WTC11 (cell line): ENCODE measurements around the gene ZNF516. TPM values are rescaled to one million over a fixed set of nuclear protein-coding genes. Genes with fewer than 3 reads are reported as not detected.

Experiments used
- ATAC-seq: fragments of 200-7000 bp; cut with Tn5 transposase; 2 replicates; pipeline ENCODE4 v1.10.0; 2021; ENCODE audit warnings: mild to moderate bottlenecking, moderate library complexity
- CTCF ChIA-PET: fragments of 300-600 bp; sonication (Branson Sonifier 250); formaldehyde crosslinking; loops from one replicate; lab custom pipeline; 2021; ENCODE audit warnings: antibody characterized with exemption; lab: Charles Lee
- POLR2A ChIA-PET: fragments of 350-600 bp; sonication (Branson Sonifier 250); formaldehyde crosslinking; loops from one replicate; lab custom pipeline; 2021; ENCODE audit warnings: antibody characterized with exemption; lab: Charles Lee
- DNase-seq: peaks from one replicate; pipeline ENCODE4 v3.0.0; 2021; ENCODE audit warnings: low spot score
- H3K27ac Mint-ChIP-seq: 2 replicates; pipeline ENCODE4 v1.8.0; 2021; ENCODE audit warnings: mixed read lengths
- H3K27me3 Mint-ChIP-seq: 2 replicates; pipeline ENCODE4 v1.8.0; 2021; ENCODE audit warnings: low read depth, mild to moderate bottlenecking, moderate library complexity, mixed read lengths
- H3K36me3 Mint-ChIP-seq: 2 replicates; pipeline ENCODE4 v1.8.0; 2021; ENCODE audit warnings: mixed read lengths
- H3K4me1 Mint-ChIP-seq: 2 replicates; pipeline ENCODE4 v1.8.0; 2022; ENCODE audit warnings: mixed read lengths
- H3K4me3 Mint-ChIP-seq: 2 replicates; pipeline ENCODE4 v1.8.0; 2021; ENCODE audit warnings: mild to moderate bottlenecking, moderate library complexity, mixed read lengths
- H3K9me3 Mint-ChIP-seq: 2 replicates; pipeline ENCODE4 v1.8.0; 2021; ENCODE audit warnings: mixed read lengths
- ELF4 ChIP-seq: sonication (generic); formaldehyde crosslinking; IDR thresholded peaks from 2 replicates; pipeline ENCODE4 v1.8.1; 2022; ENCODE audit warnings: low read depth, mild to moderate bottlenecking, moderate library complexity, missing genetic modification reagents
- GRHL2 ChIP-seq: fragments of 250-450 bp; sonication (Bioruptor Pico); IDR thresholded peaks from 2 replicates; pipeline ENCODE4 v1.8.0; 2022; ENCODE audit warnings: mild to moderate bottlenecking, moderate library complexity; ENCODE audit not compliant: insufficient replicate concordance, severe bottlenecking
- JAZF1 ChIP-seq: fragments of 250-450 bp; sonication (Bioruptor Pico); IDR thresholded peaks from 2 replicates; pipeline ENCODE4 v1.9.0; 2021; ENCODE audit warnings: moderate library complexity, mild to moderate bottlenecking, inconsistent platforms
- RORB ChIP-seq: fragments of 250-450 bp; sonication (Bioruptor Pico); IDR thresholded peaks from 2 replicates; pipeline ENCODE4 v1.9.0; 2021; ENCODE audit warnings: mild to moderate bottlenecking
- SOX15 ChIP-seq: fragments of 250-450 bp; sonication (Bioruptor Pico); IDR thresholded peaks from 2 replicates; pipeline ENCODE4 v1.9.0; 2021; ENCODE audit warnings: mild to moderate bottlenecking
- TEAD4 ChIP-seq: sonication (generic); formaldehyde crosslinking; IDR thresholded peaks from 2 replicates; pipeline ENCODE4 v1.8.0; 2022; ENCODE audit warnings: mild to moderate bottlenecking, missing genetic modification reagents
- ZBTB21 ChIP-seq: sonication (generic); formaldehyde crosslinking; IDR thresholded peaks from 2 replicates; pipeline ENCODE4 v1.8.1; 2023; ENCODE audit warnings: mild to moderate bottlenecking, missing genetic modification reagents, borderline replicate concordance
- ZNF263 ChIP-seq: sonication (generic); formaldehyde crosslinking; IDR thresholded peaks from 2 replicates; pipeline ENCODE4 v1.8.1; 2022; ENCODE audit warnings: low read depth, mild to moderate bottlenecking, moderate library complexity, missing genetic modification reagents
- ZNF396 ChIP-seq: fragments of 250-450 bp; sonication (Bioruptor Pico); IDR thresholded peaks from 2 replicates; pipeline ENCODE4 v1.8.0; 2021; ENCODE audit warnings: mild to moderate bottlenecking, moderate library complexity, borderline replicate concordance
- total RNA-seq: library from RNA; stranded (reverse); gene quantifications from 3 replicates; pipeline ENCODE4 v1.2.3, GENCODE V29; 2021
- TF ChIP-seq, protein P1 (sequence below): fragments of 250-450 bp; sonication (Bioruptor Pico); conservative IDR thresholded peaks from 2 replicates; pipeline ENCODE4 v1.9.0; 2021; ENCODE audit warnings: mild to moderate bottlenecking
- TF ChIP-seq, protein P2 (sequence below): fragments of 250-450 bp; sonication (Bioruptor Pico); IDR thresholded peaks from 2 replicates; pipeline ENCODE4 v1.9.0; 2021; ENCODE audit warnings: moderate library complexity, mild to moderate bottlenecking, inconsistent platforms, borderline replicate concordance
- TF ChIP-seq, protein P3 (sequence below): fragments of 250-450 bp; sonication (Bioruptor Pico); IDR thresholded peaks from 2 replicates; pipeline ENCODE4 v1.8.0; 2021; ENCODE audit warnings: mild to moderate bottlenecking
- TF ChIP-seq, protein P4 (sequence below): sonication (generic); formaldehyde crosslinking; IDR thresholded peaks from 2 replicates; pipeline ENCODE4 v1.8.1; 2023; ENCODE audit warnings: mild to moderate bottlenecking, missing genetic modification reagents
- TF ChIP-seq, protein P5 (sequence below): sonication (generic); formaldehyde crosslinking; IDR thresholded peaks from 2 replicates; pipeline ENCODE4 v1.8.1; 2022; ENCODE audit warnings: missing genetic modification reagents, borderline replicate concordance
- TF ChIP-seq, protein P6 (sequence below): sonication (generic); formaldehyde crosslinking; IDR thresholded peaks from 2 replicates; pipeline ENCODE4 v1.8.1; 2023; ENCODE audit warnings: mild to moderate bottlenecking, moderate library complexity, missing genetic modification reagents
- TF ChIP-seq, protein P7 (sequence below): sonication (generic); formaldehyde crosslinking; IDR thresholded peaks from 2 replicates; pipeline ENCODE4 v1.8.1; 2022; ENCODE audit warnings: low read depth, mild to moderate bottlenecking, moderate library complexity, missing genetic modification reagents, borderline replicate concordance

The ZNF516 gene
- total RNA-seq, 1 experiment from 2014 or later, result 58.6 TPM

DNA sequence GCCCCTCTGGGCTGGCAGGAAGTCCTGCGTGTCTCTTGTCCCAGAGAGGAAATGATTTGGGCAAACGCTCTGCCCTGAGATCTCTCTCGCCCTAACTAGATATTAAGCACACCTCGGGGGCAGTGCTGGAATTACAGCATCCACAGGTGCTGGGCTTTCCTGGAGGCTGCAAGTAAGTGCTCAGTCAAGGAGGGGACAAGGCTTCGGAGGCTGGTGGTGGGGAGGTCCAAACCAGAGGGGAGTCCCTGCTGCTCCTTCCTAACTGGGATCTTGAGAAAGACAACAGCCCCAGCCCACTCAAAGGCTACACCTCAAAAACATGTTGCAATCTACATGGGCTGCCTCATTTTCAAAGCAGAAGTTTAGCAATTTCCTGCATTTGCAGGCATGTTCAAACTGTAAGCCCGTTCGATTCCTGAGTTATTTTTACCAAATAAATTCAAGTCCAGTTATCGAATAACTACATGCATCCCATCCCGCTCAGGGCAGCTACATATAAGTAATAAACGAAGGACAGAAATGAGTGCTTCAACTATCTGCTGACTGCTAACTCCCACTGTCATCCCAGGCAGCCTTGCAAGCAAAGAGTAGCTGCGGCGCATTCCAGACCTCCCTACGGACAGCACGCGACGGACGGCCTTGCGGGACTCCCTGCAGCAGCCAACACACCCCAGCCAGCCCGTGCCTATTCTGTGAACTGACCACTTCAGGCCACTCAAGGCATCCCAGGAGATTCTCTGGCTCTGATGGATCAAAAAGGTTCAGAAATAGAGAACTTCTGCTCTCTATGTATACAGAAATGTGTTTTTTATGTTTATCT, 27.5 kb downstream of the ZNF516 start (continued):
- TF ChIP-seq ZBTB21 (CRISPR knock-in tag), result no peak

DNA sequence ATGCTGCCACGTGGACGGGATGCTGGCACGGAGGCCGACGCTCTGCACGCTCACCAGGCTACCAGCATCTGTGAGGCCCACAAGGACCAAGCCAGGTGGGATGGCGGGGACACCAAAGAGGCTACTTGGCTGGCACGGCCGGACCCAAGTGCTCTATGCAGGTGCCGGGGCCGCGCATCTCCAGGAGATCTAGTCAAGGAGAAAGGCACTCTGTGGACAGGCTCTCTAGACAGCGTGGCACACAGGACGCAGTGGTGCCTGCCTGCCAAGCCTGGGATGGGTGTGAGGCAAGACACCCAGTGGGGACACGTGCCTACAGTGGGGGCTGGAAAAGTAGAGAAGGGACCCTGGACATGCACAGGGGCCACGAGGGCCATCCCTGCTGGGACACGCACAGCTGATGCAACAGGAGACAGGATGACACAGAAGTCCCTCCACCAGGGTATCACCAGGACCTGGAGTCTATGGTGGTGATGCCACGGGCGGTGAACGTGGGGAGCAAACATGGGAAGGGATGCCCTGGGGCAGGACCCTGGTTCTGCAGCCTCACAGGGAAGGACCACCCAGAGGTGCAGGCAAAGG, 28.5 kb downstream of the ZNF516 start:
- Mint-ChIP-seq H3K36me3 (peaks cover 8% of the 10 kb centered on the region), H3K4me3 (no peak overlapping the region), H3K9me3 (0 out of 2 replicates have a peak, but pooled peaks cover 4% of the 10 kb centered on the region), H3K4me1 (peaks cover 11% of the 10 kb centered on the region), H3K27me3 (no peaks in the 10 kb centered on the region), H3K27ac (peak overlapping the region; percentile 61; the same call in 1 of the 2 replicates)
- TF ChIP-seq, protein P1, sequence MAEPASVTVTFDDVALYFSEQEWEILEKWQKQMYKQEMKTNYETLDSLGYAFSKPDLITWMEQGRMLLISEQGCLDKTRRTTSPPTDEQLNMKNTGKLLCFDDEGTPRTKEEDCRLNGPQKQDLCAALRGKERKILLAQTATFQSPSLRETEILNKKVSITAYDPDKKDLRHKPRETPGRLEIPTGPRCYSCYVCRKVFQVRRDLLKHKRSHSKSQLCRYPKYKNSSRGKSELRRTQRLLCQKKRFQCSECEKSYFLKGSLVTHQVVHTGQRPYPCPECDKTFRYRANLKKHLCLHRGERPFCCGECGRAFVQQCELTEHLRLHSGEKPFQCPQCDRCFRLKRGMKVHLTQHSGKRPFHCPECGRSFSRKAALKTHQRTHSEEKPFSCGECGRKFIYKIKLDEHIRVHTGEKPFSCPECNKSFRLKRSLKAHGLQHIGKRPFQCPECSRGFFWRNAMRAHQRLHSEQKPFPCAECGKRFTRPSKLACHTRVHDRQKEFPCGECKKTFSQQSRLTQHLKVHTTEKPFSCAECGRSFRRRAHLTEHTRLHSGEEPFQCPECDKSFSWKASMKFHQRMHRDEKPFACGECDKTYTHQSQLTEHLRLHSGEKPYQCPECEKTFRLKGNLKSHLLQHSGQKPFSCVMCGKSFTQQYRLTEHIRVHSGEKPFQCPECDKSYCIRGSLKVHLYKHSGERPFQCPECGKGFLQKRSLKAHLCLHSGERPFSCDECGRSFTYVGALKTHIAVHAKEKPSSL (CRISPR knock-in tag), result no peak
- TF ChIP-seq ZNF396 (CRISPR knock-in tag) (no peak), TEAD4 (CRISPR knock-in tag) (no peak), ZBTB21 (CRISPR knock-in tag) (no peak), GRHL2 (CRISPR knock-in tag) (no peak), ZNF263 (CRISPR knock-in tag) (no peak)
- TF ChIP-seq, protein P2, sequence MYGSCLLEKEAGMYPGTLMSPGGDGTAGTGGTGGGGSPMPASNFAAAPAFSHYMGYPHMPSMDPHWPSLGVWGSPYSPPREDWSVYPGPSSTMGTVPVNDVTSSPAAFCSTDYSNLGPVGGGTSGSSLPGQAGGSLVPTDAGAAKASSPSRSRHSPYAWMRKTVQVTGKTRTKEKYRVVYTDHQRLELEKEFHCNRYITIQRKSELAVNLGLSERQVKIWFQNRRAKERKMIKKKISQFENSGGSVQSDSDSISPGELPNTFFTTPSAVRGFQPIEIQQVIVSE (CRISPR knock-in tag), result no peak
- DNase-seq, result no peak
- ChIA-PET POLR2A (no interaction called here), CTCF (interaction anchor here (0.6 kb wide), 1 partner anchor 10 kb away, joined by 3 read pairs; no protein-coding TSS in a partner anchor)
- no peak for ATAC-seq

DNA sequence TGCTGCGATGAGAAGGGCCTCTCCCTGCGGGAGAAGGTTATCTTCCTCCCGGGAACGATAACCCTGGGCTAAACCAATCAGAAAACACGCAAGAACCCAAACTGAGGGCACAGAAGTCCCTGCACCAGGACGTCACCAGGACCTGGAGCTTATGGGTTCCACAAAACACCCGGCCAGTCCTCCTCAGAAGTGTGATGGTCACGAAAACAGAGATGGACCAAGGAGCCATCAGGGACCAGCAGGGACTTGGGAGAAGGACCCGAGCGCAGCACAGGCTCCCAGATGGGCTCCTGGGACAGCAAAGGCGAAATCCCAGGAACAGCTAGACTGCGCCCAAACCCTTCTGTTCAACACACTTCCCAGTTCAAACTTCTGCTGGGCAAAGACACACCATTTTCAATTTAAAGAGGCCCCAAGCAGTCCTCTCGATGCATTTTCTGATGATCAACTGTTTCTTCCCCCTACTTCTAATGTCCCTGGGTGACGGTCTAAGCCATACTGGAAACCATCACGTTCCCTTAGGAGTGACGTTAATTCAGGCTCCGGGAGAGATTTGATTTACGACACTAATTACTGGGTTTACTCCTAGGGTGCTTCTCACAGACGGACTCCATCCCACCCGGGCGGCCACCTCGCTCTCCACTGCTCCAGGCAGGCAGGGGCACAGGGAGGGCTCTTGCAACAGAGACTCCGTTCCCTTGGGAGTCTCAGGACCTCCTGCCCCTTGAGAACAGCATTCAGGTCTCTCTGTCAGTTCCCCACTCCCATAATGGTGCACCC, 29.2 kb downstream of the ZNF516 start:
- no peaks in the 10 kb centered on the region for H3K27me3 Mint-ChIP-seq
- DNase-seq (no peak), ATAC-seq (no peak)
- POLR2A ChIA-PET, result no interaction called here
- 0 out of 2 replicates have a peak, but pooled peaks cover 4% of the 10 kb centered on the region for H3K9me3 Mint-ChIP-seq
- H3K4me3 Mint-ChIP-seq, result no peak overlapping the region
- no peak overlapping the region for H3K27ac Mint-ChIP-seq
- H3K4me1 Mint-ChIP-seq, result peaks cover 11% of the 10 kb centered on the region
- peaks cover 8% of the 10 kb centered on the region for H3K36me3 Mint-ChIP-seq
- CTCF ChIA-PET, result no interaction called here
- TF ChIP-seq SOX15, result no peak
- TF ChIP-seq, protein P3, sequence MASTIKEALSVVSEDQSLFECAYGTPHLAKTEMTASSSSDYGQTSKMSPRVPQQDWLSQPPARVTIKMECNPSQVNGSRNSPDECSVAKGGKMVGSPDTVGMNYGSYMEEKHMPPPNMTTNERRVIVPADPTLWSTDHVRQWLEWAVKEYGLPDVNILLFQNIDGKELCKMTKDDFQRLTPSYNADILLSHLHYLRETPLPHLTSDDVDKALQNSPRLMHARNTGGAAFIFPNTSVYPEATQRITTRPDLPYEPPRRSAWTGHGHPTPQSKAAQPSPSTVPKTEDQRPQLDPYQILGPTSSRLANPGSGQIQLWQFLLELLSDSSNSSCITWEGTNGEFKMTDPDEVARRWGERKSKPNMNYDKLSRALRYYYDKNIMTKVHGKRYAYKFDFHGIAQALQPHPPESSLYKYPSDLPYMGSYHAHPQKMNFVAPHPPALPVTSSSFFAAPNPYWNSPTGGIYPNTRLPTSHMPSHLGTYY (CRISPR knock-in tag), result no peak
- no peak for TF ChIP-seq ELF4
- TF ChIP-seq, protein P4, sequence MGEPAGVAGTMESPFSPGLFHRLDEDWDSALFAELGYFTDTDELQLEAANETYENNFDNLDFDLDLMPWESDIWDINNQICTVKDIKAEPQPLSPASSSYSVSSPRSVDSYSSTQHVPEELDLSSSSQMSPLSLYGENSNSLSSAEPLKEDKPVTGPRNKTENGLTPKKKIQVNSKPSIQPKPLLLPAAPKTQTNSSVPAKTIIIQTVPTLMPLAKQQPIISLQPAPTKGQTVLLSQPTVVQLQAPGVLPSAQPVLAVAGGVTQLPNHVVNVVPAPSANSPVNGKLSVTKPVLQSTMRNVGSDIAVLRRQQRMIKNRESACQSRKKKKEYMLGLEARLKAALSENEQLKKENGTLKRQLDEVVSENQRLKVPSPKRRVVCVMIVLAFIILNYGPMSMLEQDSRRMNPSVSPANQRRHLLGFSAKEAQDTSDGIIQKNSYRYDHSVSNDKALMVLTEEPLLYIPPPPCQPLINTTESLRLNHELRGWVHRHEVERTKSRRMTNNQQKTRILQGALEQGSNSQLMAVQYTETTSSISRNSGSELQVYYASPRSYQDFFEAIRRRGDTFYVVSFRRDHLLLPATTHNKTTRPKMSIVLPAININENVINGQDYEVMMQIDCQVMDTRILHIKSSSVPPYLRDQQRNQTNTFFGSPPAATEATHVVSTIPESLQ (CRISPR knock-in tag), result no peak
- TF ChIP-seq, protein P5, sequence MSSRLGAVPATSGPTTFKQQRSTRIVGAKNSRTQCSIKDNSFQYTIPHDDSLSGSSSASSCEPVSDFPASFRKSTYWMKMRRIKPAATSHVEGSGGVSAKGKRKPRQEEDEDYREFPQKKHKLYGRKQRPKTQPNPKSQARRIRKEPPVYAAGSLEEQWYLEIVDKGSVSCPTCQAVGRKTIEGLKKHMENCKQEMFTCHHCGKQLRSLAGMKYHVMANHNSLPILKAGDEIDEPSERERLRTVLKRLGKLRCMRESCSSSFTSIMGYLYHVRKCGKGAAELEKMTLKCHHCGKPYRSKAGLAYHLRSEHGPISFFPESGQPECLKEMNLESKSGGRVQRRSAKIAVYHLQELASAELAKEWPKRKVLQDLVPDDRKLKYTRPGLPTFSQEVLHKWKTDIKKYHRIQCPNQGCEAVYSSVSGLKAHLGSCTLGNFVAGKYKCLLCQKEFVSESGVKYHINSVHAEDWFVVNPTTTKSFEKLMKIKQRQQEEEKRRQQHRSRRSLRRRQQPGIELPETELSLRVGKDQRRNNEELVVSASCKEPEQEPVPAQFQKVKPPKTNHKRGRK (CRISPR knock-in tag), result no peak
- TF ChIP-seq, protein P6, sequence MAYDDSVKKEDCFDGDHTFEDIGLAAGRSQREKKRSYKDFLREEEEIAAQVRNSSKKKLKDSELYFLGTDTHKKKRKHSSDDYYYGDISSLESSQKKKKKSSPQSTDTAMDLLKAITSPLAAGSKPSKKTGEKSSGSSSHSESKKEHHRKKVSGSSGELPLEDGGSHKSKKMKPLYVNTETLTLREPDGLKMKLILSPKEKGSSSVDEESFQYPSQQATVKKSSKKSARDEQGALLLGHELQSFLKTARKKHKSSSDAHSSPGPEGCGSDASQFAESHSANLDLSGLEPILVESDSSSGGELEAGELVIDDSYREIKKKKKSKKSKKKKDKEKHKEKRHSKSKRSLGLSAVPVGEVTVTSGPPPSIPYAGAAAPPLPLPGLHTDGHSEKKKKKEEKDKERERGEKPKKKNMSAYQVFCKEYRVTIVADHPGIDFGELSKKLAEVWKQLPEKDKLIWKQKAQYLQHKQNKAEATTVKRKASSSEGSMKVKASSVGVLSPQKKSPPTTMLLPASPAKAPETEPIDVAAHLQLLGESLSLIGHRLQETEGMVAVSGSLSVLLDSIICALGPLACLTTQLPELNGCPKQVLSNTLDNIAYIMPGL (CRISPR knock-in tag), result no peak
- TF ChIP-seq, protein P7, sequence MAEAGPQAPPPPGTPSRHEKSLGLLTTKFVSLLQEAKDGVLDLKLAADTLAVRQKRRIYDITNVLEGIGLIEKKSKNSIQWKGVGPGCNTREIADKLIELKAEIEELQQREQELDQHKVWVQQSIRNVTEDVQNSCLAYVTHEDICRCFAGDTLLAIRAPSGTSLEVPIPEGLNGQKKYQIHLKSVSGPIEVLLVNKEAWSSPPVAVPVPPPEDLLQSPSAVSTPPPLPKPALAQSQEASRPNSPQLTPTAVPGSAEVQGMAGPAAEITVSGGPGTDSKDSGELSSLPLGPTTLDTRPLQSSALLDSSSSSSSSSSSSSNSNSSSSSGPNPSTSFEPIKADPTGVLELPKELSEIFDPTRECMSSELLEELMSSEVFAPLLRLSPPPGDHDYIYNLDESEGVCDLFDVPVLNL (CRISPR knock-in tag), result no peak
- TF ChIP-seq RORB, result no peak
- no peak for TF ChIP-seq TEAD4 (CRISPR knock-in tag)
- no peak for TF ChIP-seq JAZF1 (CRISPR knock-in tag)
